ENCODE measurements around the gene SMIM38. TPM values are rescaled to one million over a fixed set of nuclear protein-coding genes. Genes with fewer than 3 reads are reported as not detected.
A peak's percentile ranks its signal among the peaks of the same experiment; 100 is the strongest.
"Not testable (repeated sequence)": the region's sequence is repeated elsewhere in the genome, so short reads cannot be mapped to it uniquely, and the experiment has no call there.

The SMIM38 gene
- total RNA-seq, 1 experiment from 2014 or later = not detected

DNA sequence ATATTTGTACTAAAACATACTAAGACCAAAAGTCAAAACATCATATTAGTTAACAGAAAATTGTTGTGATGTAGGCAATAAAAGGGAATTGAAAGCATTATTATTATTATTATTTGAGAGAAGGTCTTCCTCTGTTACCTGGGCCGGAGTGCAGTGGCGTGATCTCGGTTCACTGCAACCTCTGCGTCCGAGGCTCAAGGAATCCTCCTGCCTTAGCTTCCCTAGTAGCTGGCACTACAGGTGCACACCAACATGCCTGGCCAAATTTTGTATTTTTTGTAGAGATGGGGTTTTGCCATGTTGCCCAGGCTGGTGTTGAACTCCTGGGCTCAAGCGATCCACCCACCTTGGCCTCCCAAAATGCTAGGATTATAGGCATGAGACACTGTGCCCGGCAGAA is 15.6 kb upstream of the SMIM38 start:
- DNase-seq (ENCODE audit: low spot score) = not testable (repeated sequence)

DNA sequence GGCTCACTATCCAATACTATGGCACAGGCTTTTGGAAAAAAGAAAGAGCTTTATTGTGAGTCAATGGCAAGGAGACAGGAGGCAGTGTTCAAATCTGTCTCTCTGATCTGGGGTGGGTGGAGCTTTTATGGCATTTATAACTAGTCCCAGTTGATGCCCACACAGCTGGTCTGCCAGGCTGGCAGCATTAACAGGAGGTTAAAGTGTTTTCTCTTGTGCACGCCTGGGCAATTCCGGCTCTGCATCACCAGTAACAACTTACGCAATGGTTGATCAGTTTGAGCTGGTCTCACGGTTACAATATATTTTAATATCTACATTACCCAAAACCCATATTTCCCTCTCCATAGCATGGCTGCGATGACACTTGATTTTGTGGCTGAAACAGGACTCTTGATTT is 15.1 kb upstream of the SMIM38 start:
- DNase-seq (ENCODE audit: low spot score) = no peak

DNA sequence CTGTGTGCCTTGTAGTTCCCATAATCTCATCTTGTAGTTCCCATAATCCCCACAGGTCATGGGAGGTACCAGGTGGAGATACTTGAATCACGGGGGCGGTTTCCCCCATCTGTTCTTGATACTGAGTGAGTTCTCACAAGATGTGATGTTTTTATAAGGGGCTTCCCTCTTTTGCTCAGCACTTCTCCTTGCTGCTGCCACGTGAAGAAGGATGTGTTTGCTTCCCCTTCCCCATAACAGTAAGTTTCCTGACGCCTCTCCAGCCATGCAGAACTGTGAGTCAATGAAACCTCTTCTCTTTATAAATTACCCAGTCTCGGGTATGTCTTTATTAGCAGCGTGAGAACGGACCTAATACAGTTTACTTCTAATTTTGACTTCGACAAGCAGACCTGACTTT is 14.0 kb upstream of the SMIM38 start:
- no peak for DNase-seq (ENCODE audit: low spot score)

GRCh38 chr11:69142895-69143294 is 12.8 kb upstream of the SMIM38 start:
- DNase-seq (ENCODE audit: low spot score) = no peak

DNA sequence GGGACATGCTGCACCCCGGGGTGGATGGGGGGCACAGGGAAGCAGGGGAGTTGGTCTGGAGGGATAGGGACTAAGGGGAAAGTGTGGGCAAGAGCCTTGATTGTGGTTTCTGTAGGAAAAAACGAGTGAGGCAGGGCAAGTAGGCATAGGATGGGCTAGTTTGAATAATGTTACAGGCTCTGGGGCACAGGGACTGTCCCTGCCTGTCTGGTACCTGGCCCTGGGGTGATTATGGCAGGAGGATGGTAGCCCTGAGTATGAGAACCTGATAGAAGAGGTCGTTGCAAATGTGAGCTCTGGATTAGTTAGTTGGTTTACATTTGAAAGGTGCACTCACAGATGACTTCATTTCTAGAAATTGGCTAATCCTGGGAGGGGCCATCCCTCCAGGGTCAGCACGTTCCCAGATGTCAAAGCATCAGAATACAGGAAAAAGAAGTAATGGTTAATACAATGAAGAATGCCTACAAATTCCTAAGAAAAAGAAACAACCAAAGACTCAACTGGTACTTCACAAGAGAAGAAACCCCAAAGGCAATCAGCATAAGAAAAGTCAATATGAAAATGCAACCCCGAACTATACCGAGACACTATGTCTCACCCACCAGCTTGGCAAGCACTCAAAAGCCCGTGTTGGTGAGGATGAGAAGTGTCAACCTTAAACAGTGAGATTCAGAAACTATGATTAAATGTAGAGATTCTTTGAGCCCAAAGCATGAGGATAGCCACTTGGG is 11.3 kb upstream of the SMIM38 start:
- no peak for DNase-seq (ENCODE audit: low spot score)

GRCh38 chr11:69145050-69145380 is 10.7 kb upstream of the SMIM38 start:
- no peak for DNase-seq (ENCODE audit: low spot score)

- no peak for DNase-seq (ENCODE audit: low spot score)
Measured at GRCh38 chr11:69148377-69148762, 7.4 kb upstream of the SMIM38 start.

DNA sequence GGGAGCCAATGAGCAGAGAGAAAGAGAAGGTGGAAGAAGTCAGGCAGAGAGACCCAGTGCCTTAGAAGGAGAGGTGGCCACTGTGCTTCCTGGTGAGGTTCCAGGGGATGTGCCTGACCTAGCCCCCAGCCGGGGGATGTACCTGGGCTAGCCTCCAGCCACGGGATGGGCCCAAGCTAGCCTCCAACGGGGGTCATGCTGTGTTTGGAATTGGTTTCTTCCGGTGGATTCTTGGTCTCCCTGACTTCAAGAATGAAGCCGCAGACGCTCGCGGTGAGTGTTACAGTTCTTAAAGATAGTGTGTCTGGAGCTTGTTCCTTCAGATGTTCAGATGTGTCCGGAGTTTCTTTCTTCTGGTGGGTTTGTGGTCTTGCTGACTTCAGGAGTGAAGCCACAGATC is 6.9 kb upstream of the SMIM38 start:
- DNase-seq (ENCODE audit: low spot score) = no peak

- not testable (repeated sequence) for DNase-seq (ENCODE audit: low spot score)
Measured at GRCh38 chr11:69149338-69150045, 6.2 kb upstream of the SMIM38 start.

DNA sequence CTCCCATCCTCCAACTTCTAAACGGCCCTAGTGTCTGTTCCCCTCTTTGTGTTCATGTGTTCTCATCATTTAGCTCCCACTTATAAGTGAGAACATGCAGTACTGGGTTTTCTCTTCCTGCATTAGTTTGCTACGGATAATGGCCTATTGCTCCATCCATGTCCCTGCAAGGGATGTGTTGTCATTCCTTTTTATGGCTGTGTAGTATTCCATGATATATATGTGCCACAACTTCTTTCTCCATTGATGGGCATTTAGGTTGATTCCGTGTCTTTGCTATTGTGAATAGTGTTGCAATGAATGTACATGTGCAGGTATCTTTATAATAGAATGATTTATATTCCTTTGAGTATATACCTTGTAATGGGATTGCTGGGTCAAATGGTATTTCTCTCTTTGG is 5.6 kb upstream of the SMIM38 start:
- DNase-seq (ENCODE audit: low spot score) = no peak

GRCh38 chr11:69151836-69152235 is 3.9 kb upstream of the SMIM38 start:
- no peak for DNase-seq (ENCODE audit: low spot score)

- no peak for DNase-seq (ENCODE audit: low spot score)
Measured at GRCh38 chr11:69152733-69153421, 2.9 kb upstream of the SMIM38 start.

DNA sequence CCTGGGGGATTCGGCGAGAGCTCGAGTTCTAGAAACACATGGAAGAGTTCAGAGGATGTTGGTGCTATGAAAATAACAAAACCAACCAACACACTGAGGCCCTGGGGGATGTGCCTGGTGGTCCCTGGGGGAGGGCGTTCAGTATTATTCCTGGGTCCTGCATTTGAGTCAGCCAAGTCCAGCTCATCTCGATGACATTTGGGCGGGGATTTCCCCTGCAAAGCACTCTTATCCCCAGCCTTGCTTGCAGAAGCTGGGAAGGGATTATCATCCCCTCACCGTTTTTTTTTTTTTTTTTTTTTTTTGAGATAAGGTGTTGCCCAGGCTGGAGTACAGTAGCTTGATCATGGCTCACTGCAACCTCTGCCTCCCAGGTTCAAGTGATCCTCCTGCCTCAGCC is 2.1 kb upstream of the SMIM38 start:
- no peak for DNase-seq (ENCODE audit: low spot score)

DNA sequence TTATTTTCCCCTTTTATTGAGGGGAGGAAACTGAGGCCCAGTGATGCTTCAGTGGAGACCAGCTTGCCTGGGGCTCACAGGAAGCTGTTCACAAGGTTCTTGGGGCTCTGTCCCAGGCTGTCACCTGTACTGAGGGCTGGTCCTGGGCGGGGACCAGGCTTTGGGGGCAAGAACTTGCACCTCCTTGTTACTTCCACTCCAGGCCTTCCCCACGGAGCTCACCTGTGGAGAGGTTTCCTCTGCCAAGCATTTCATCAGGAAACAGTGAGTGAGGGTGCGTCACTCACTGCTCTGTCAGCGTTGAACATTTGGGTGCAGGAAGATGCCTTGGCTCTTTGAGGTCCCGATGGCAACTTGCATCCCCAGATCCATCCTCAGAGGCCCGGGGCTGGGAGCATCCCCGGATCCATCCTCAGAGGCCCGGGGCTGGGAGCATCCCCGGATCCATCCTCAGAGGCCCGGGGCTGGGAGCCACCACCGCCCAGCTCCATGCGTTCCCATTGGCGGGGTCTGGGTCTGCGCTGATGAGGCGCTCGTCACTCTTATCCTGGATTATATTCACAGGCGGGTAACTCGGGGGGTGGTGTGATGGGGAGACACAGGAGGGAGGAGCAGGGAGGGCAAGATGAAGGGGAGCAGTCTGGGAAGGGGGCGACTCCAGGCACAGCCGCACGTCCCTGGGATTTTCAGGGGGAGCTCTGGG is 1.4 kb upstream of the SMIM38 start:
- no peak for DNase-seq (ENCODE audit: low spot score)

DNA sequence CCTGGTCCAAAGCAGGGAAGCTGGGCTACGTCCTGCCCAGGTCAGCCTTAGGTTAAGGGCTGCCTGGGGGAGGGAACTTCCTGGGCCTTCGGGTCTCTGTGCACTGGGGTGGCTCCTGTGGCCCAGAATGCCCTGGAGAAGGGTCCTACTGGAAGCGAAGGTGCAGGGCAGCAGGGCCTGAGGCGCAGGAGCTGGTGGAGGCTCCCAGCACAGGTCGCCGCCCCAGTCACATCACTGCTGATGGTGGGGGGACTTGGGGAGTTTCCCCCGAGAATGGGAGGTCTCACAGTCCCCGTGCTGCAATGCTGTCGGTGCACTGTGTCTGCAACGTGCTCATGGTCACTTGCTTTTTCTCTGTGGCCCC is 815 bp upstream of the SMIM38 start:
- DNase-seq (ENCODE audit: low spot score) = no peak

DNA sequence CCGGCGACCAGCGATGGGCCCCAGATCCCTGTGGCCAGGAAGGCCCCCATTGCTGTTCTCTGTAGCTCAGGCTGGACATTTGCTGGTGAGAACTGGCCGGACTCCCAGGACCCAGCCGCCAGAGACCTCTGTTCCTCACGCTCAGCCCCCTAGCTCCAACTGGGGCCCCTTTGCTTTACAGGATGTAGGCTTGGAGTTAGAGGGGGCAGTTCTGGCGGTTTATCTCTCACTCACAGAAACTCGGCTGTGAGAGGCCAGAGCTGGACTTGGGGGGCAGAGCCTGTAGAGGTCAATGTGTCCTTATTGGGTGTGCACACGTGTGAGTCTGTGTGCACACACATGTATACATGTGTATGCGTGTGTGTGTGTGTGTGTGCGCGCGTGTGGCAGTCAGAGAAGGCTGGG is 502 bp downstream of the SMIM38 start:
- DNase-seq (ENCODE audit: low spot score) = no peak

DNA sequence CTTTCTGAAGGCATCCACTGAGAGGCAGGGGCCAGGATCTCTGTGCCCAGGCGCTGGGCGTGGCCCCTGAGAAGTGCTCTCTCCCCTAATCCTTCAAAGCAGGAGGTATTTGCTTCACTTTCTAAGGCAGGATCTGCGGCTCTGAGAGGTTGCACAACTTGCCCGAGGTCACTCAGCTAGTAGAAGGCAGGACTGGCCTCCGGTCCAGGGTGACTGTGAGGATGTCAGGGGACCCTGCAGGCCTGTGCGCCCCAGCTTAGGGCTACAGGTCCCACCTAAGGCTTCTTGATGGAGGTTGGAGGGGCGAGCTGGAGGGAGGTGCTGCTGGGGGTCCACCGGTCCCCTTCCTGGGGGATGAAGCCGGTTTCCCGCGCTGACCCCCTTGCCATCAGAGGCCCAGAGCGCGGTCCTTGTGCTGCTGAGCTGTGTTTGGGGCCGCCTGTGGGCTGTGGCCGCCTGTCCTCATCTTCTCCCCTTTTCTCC is 979 bp downstream of the SMIM38 start:
- peak; percentile 49 for DNase-seq (ENCODE audit: low spot score)

GRCh38 chr11:69157156-69157821 is 1.6 kb downstream of the SMIM38 start:
- DNase-seq (ENCODE audit: low spot score) = peak; percentile 62

DNA sequence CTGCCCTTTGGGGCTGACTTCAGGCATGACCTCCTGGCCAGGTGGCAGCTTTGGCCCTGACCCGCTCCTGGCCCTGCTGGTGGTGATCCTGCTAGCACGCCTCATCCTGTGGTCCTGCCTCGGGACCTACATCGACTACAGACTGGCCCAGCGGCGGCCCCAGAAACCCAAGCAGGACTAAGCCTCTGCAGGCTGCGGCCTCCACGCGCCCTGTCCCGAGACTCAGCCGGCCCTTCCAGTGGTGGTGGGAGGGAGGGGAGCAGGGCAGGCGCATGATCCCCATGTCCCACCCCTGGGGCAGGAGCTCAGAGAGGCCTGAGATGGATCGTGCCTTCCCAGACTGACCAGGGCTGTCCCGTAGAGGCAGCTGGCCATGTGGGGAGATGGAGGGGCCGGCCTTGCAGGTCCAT is 2.1 kb downstream of the SMIM38 start:
- DNase-seq (ENCODE audit: low spot score) = no peak

- no peak for DNase-seq (ENCODE audit: low spot score)
Measured at GRCh38 chr11:69158301-69159149, 2.8 kb downstream of the SMIM38 start.
